Endothelial cell (in vitro differentiated cells): ENCODE measurements around the gene SYNPO2. TPM values are rescaled to one million over a fixed set of nuclear protein-coding genes. Genes with fewer than 3 reads are reported as not detected.

ENCODE experiments used
- DNase-seq: peaks from one replicate; pipeline ENCODE4 v3.0.0; 2021; ENCODE audit warnings: low spot score
- H3K27ac Mint-ChIP-seq: one replicate; pipeline ENCODE4 v1.8.0; 2021; ENCODE audit warnings: mixed read lengths, inconsistent platforms; ENCODE audit not compliant: unreplicated experiment
- H3K27me3 Mint-ChIP-seq: one replicate; pipeline ENCODE4 v1.8.0; 2021; ENCODE audit warnings: mild to moderate bottlenecking, moderate library complexity, mixed read lengths, inconsistent platforms; ENCODE audit not compliant: unreplicated experiment
- H3K36me3 Mint-ChIP-seq: one replicate; pipeline ENCODE4 v1.8.0; 2021; ENCODE audit warnings: mild to moderate bottlenecking, low read depth, mixed read lengths, inconsistent platforms; ENCODE audit not compliant: unreplicated experiment
- H3K4me1 Mint-ChIP-seq: one replicate; pipeline ENCODE4 v1.8.0; 2021; ENCODE audit warnings: mild to moderate bottlenecking, mixed read lengths, inconsistent platforms; ENCODE audit not compliant: unreplicated experiment
- H3K4me3 Mint-ChIP-seq: one replicate; pipeline ENCODE4 v1.8.0; 2021; ENCODE audit warnings: mild to moderate bottlenecking, mixed read lengths, inconsistent platforms; ENCODE audit not compliant: unreplicated experiment
- H3K9me3 Mint-ChIP-seq: one replicate; pipeline ENCODE4 v1.8.0; 2021; ENCODE audit warnings: mixed read lengths, inconsistent platforms; ENCODE audit not compliant: unreplicated experiment
- total RNA-seq: library from RNA; stranded (reverse); fragmentation: NEBNext Ultra II Directional; extraction: Animal tissue kit (Norgen Biotek cat#: 25700); gene quantifications from one replicate; pipeline ENCODE4 v1.2.1, GENCODE V29; 2021; ENCODE audit not compliant: unreplicated experiment
- TF ChIP-seq, protein P1 (sequence below): fragments of 200-600 bp; sonication (generic); IDR thresholded peaks from one replicate; pipeline ENCODE4 v1.5.0; 2021; ENCODE audit warnings: antibody characterized with exemption; ENCODE audit not compliant: unreplicated experiment

The SYNPO2 gene
- total RNA-seq, 1 donor from 2014 or later: 1.1 TPM

DNA sequence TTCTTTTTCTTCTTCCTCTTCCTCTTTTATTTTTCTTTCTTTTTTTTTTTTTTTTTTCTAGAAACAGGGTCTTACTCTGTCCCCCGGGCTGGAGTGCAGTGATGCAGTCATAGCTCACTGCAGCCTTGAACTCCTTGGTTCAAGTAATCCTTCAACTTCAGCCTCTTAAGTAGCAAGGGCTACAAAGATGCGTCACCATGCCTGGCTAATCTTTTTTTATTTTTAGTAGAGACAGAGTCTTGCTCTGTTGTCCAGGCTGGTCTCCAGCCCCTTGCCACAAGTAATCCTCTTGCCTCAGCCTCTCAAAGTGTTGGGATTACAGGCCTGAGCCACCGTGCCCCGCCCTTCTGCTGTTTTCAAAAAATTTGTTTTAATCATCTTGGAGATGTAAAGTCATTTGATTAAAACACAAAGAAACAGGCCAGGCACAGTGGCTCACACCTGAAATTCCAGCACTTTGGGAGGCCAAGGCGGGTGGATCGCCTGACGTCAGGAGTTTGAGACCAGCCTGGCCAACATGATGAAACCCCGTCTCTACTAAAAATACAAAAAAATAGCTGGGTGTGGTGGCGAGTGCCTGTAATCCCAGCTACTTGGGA, 28.1 kb downstream of the SYNPO2 start:
- H3K36me3 Mint-ChIP-seq: no peaks in the 10 kb centered on the region

DNA sequence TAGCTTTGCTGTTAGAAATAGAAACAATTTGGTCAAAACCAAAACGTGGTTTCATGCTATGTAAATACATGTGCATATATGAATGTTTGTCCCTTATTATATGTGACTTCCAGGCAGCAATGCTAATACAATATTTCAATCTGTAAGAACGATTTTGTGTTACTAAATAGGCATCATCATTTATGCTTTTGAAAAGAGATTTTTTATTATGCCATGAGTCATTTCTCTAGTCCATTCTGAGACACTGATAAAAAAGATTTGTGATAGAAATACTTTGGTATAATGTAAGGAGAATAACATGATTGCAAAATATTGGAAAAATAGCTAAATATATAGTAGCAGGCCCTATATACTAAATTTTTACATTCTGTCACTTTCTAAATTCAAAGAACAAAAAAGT, 28.9 kb downstream of the SYNPO2 start:
- TF ChIP-seq, protein P1, sequence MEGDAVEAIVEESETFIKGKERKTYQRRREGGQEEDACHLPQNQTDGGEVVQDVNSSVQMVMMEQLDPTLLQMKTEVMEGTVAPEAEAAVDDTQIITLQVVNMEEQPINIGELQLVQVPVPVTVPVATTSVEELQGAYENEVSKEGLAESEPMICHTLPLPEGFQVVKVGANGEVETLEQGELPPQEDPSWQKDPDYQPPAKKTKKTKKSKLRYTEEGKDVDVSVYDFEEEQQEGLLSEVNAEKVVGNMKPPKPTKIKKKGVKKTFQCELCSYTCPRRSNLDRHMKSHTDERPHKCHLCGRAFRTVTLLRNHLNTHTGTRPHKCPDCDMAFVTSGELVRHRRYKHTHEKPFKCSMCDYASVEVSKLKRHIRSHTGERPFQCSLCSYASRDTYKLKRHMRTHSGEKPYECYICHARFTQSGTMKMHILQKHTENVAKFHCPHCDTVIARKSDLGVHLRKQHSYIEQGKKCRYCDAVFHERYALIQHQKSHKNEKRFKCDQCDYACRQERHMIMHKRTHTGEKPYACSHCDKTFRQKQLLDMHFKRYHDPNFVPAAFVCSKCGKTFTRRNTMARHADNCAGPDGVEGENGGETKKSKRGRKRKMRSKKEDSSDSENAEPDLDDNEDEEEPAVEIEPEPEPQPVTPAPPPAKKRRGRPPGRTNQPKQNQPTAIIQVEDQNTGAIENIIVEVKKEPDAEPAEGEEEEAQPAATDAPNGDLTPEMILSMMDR: no peak
- H3K36me3 Mint-ChIP-seq: no peaks in the 10 kb centered on the region
- H3K27me3 Mint-ChIP-seq: no peaks in the 10 kb centered on the region
- no peak overlapping the region for H3K4me3 Mint-ChIP-seq
- no peaks in the 10 kb centered on the region for H3K4me1 Mint-ChIP-seq
- no peak overlapping the region for H3K27ac Mint-ChIP-seq
- no peaks in the 10 kb centered on the region for H3K9me3 Mint-ChIP-seq
- no peak for DNase-seq

More for the DNA sequence above, 28.1 kb downstream of the SYNPO2 start:
- TF ChIP-seq, protein P1: no peak
- H3K4me3 Mint-ChIP-seq: no peak overlapping the region
- no peak overlapping the region for H3K27ac Mint-ChIP-seq
- no peaks in the 10 kb centered on the region for H3K9me3 Mint-ChIP-seq
- H3K27me3 Mint-ChIP-seq: no peaks in the 10 kb centered on the region
- DNase-seq: no peak
- no peaks in the 10 kb centered on the region for H3K4me1 Mint-ChIP-seq

DNA sequence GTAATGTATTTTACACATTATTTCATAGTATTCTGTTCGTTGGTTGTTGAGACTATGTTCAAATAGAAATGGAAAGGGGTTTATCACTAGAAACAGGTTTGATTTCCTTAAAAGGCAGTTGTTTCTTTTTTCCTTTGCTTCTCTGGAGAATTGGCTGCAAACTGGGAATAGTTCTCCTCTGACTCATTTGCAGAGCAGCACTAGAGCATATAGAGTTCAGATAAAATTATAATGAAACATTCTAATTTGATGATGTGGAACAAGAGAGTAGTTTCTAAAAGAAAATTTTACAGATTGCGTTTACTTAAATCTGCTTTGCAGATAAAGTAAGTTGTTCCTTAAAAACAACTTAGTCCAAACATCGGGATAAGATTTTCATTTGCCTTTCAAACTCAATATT, 29.7 kb downstream of the SYNPO2 start:
- no peak overlapping the region for H3K27ac Mint-ChIP-seq

DNA sequence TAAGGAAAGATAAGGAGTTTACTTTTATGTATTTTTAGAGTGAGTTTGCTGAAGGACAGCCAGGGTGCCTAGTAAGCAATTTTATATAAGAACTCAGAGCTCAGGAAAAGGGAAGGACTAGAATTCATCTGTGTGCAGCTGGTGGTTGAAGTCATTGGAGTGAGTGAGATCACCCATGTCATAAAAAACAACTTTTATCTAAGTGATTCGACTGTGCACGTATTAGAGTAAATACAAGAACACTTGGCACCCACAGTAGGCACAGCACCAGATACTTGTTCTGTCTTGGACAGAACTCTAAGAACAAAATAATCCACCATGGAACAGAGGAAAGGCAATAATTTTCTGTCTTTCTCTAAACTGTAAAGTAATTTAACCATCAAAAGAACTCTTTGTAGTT, 31.6 kb downstream of the SYNPO2 start:
- H3K9me3 Mint-ChIP-seq: no peaks in the 10 kb centered on the region
- no peak overlapping the region for H3K27ac Mint-ChIP-seq
- H3K36me3 Mint-ChIP-seq: no peaks in the 10 kb centered on the region
- H3K4me3 Mint-ChIP-seq: no peak overlapping the region
- H3K4me1 Mint-ChIP-seq: no peaks in the 10 kb centered on the region
- no peaks in the 10 kb centered on the region for H3K27me3 Mint-ChIP-seq
- no peak for DNase-seq
- TF ChIP-seq, protein P1: no peak

More for the DNA sequence above, 29.7 kb downstream of the SYNPO2 start:
- TF ChIP-seq, protein P1: no peak
- Mint-ChIP-seq H3K4me1 (no peaks in the 10 kb centered on the region), H3K27me3 (no peaks in the 10 kb centered on the region), H3K9me3 (no peaks in the 10 kb centered on the region), H3K36me3 (no peaks in the 10 kb centered on the region), H3K4me3 (no peak overlapping the region)
- DNase-seq: no peak

DNA sequence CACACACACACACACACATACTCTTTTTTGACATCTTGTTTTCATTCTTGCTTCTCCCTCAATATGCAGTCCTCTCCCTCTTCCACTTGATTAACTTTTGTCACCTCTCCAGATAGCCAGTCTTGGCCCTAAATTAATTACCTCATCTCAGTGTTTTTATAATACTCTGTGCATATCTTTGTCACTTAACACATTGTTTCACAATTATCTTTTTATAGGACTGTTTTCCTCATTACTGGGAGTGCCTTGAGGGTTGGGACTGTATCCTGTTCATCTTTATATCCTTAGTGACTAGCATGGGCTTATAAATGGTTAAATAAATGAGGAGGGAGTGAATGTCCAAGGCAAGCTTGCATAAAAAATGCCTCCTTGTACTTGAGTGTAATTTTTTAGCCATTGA, 33.1 kb downstream of the SYNPO2 start:
- Mint-ChIP-seq H3K27ac (no peak overlapping the region), H3K4me3 (no peak overlapping the region), H3K4me1 (no peaks in the 10 kb centered on the region), H3K9me3 (no peaks in the 10 kb centered on the region), H3K36me3 (no peaks in the 10 kb centered on the region), H3K27me3 (no peaks in the 10 kb centered on the region)
- DNase-seq: no peak
- TF ChIP-seq, protein P1: no peak
